WTC11 (cell line): ENCODE results near the gene PITX1. TPM values are rescaled to one million over a fixed set of nuclear protein-coding genes. Genes with fewer than 3 reads are reported as not detected.
A peak's percentile ranks its signal among the peaks of the same experiment; 100 is the strongest.

ENCODE experiments used
- ATAC-seq: fragments of 200-7000 bp; cut with Tn5 transposase; 2 replicates; pipeline ENCODE4 v1.10.0; 2021; ENCODE audit warnings: mild to moderate bottlenecking, moderate library complexity
- CTCF ChIA-PET: fragments of 300-600 bp; sonication (Branson Sonifier 250); formaldehyde crosslinking; loops from one replicate; lab custom pipeline; 2021; ENCODE audit warnings: antibody characterized with exemption; lab: Charles Lee
- POLR2A ChIA-PET: fragments of 350-600 bp; sonication (Branson Sonifier 250); formaldehyde crosslinking; loops from one replicate; lab custom pipeline; 2021; ENCODE audit warnings: antibody characterized with exemption; lab: Charles Lee
- DNase-seq: peaks from one replicate; pipeline ENCODE4 v3.0.0; 2021; ENCODE audit warnings: low spot score
- H3K27ac Mint-ChIP-seq: 2 replicates; pipeline ENCODE4 v1.8.0; 2021; ENCODE audit warnings: mixed read lengths
- H3K27me3 Mint-ChIP-seq: 2 replicates; pipeline ENCODE4 v1.8.0; 2021; ENCODE audit warnings: low read depth, mild to moderate bottlenecking, moderate library complexity, mixed read lengths
- H3K36me3 Mint-ChIP-seq: 2 replicates; pipeline ENCODE4 v1.8.0; 2021; ENCODE audit warnings: mixed read lengths
- H3K4me1 Mint-ChIP-seq: 2 replicates; pipeline ENCODE4 v1.8.0; 2022; ENCODE audit warnings: mixed read lengths
- H3K4me3 Mint-ChIP-seq: 2 replicates; pipeline ENCODE4 v1.8.0; 2021; ENCODE audit warnings: mild to moderate bottlenecking, moderate library complexity, mixed read lengths
- H3K9me3 Mint-ChIP-seq: 2 replicates; pipeline ENCODE4 v1.8.0; 2021; ENCODE audit warnings: mixed read lengths
- AFF4 ChIP-seq: sonication (generic); formaldehyde crosslinking; IDR thresholded peaks from 2 replicates; pipeline ENCODE4 v1.8.1; 2023; ENCODE audit warnings: mild to moderate bottlenecking, missing genetic modification reagents, borderline replicate concordance
- ATF3 ChIP-seq: sonication (generic); formaldehyde crosslinking; conservative IDR thresholded peaks from 2 replicates; pipeline ENCODE4 v1.8.1; 2022; ENCODE audit warnings: mild to moderate bottlenecking, missing genetic modification reagents
- CDX4 ChIP-seq: fragments of 250-450 bp; sonication (Bioruptor Pico); IDR thresholded peaks from 2 replicates; pipeline ENCODE4 v1.9.0; 2021; ENCODE audit warnings: moderate library complexity, mild to moderate bottlenecking, inconsistent platforms, borderline replicate concordance
- ESRRA ChIP-seq: sonication (generic); formaldehyde crosslinking; IDR thresholded peaks from 2 replicates; pipeline ENCODE4 v1.8.1; 2022; ENCODE audit warnings: mild to moderate bottlenecking, missing genetic modification reagents, borderline replicate concordance
- FOXP4 ChIP-seq: sonication (generic); formaldehyde crosslinking; IDR thresholded peaks from 2 replicates; pipeline ENCODE4 v1.8.0; 2022; ENCODE audit warnings: mild to moderate bottlenecking, missing genetic modification reagents
- GABPB1 ChIP-seq: sonication (generic); formaldehyde crosslinking; IDR thresholded peaks from 2 replicates; pipeline ENCODE4 v1.8.1; 2023; ENCODE audit warnings: mild to moderate bottlenecking, missing genetic modification reagents
- GRHL2 ChIP-seq: fragments of 250-450 bp; sonication (Bioruptor Pico); IDR thresholded peaks from 2 replicates; pipeline ENCODE4 v1.8.0; 2022; ENCODE audit warnings: mild to moderate bottlenecking, moderate library complexity; ENCODE audit not compliant: insufficient replicate concordance, severe bottlenecking
- JAZF1 ChIP-seq: fragments of 250-450 bp; sonication (Bioruptor Pico); IDR thresholded peaks from 2 replicates; pipeline ENCODE4 v1.9.0; 2021; ENCODE audit warnings: moderate library complexity, mild to moderate bottlenecking, inconsistent platforms
- KAT7 ChIP-seq: sonication (generic); formaldehyde crosslinking; IDR thresholded peaks from 2 replicates; pipeline ENCODE4 v1.8.1; 2023; ENCODE audit warnings: missing genetic modification reagents, mild to moderate bottlenecking, borderline replicate concordance
- MXD4 ChIP-seq: fragments of 250-450 bp; sonication (Bioruptor Pico); IDR thresholded peaks from 2 replicates; pipeline ENCODE4 v1.8.0; 2021; ENCODE audit warnings: mild to moderate bottlenecking, moderate library complexity, borderline replicate concordance
- NFYB ChIP-seq: sonication (generic); formaldehyde crosslinking; conservative IDR thresholded peaks from 2 replicates; pipeline ENCODE4 v1.8.0; 2022; ENCODE audit warnings: low read depth, missing genetic modification reagents
- NR1H2 ChIP-seq: sonication (generic); formaldehyde crosslinking; IDR thresholded peaks from 2 replicates; pipeline ENCODE4 v1.9.0; 2021; ENCODE audit warnings: mild to moderate bottlenecking, moderate library complexity, missing genetic modification reagents
- OVOL2 ChIP-seq: fragments of 250-450 bp; sonication (Bioruptor Pico); IDR thresholded peaks from 2 replicates; pipeline ENCODE4 v1.9.0; 2021; ENCODE audit warnings: mild to moderate bottlenecking, borderline replicate concordance
- PRDM15 ChIP-seq: sonication (generic); formaldehyde crosslinking; IDR thresholded peaks from 2 replicates; pipeline ENCODE4 v1.8.0; 2022; ENCODE audit warnings: missing genetic modification reagents
- PRRX2 ChIP-seq: fragments of 250-450 bp; sonication (Bioruptor Pico); IDR thresholded peaks from 2 replicates; pipeline ENCODE4 v1.8.0; 2021; ENCODE audit warnings: mild to moderate bottlenecking
- TCF7 ChIP-seq: sonication (generic); formaldehyde crosslinking; IDR thresholded peaks from 2 replicates; pipeline ENCODE4 v1.8.0; 2022; ENCODE audit warnings: mild to moderate bottlenecking, low read depth, missing genetic modification reagents, moderate library complexity
- USF2 ChIP-seq: sonication (generic); formaldehyde crosslinking; IDR thresholded peaks from 2 replicates; pipeline ENCODE4 v1.8.1; 2023; ENCODE audit warnings: mild to moderate bottlenecking, missing genetic modification reagents, moderate library complexity
- ZBTB21 ChIP-seq: sonication (generic); formaldehyde crosslinking; IDR thresholded peaks from 2 replicates; pipeline ENCODE4 v1.8.1; 2023; ENCODE audit warnings: mild to moderate bottlenecking, missing genetic modification reagents, borderline replicate concordance
- ZMAT4 ChIP-seq: fragments of 250-450 bp; sonication (Bioruptor Pico); IDR thresholded peaks from 2 replicates; pipeline ENCODE4 v1.9.0; 2021; ENCODE audit warnings: mild to moderate bottlenecking
- ZNF512 ChIP-seq: sonication (generic); formaldehyde crosslinking; IDR thresholded peaks from 2 replicates; pipeline ENCODE4 v1.8.1; 2022; ENCODE audit warnings: missing genetic modification reagents, borderline replicate concordance
- ZNF671 ChIP-seq: fragments of 250-450 bp; sonication (Bioruptor Pico); IDR thresholded peaks from 2 replicates; pipeline ENCODE4 v1.8.0; 2021; ENCODE audit warnings: mild to moderate bottlenecking
- total RNA-seq: library from RNA; stranded (reverse); gene quantifications from 3 replicates; pipeline ENCODE4 v1.2.3, GENCODE V29; 2021

Gene PITX1
- total RNA-seq, 1 experiment from 2014 or later: 0.13 TPM

GRCh38 chr5:135032999-135033861, 798 bp downstream of the PITX1 start (continued):
- TF ChIP-seq ZNF512 (CRISPR knock-in tag): no peak
- no peak for TF ChIP-seq TCF7 (CRISPR knock-in tag)
- no peak for TF ChIP-seq ATF3 (CRISPR knock-in tag)
- TF ChIP-seq JAZF1 (CRISPR knock-in tag): no peak
- no peak for TF ChIP-seq FOXP4 (CRISPR knock-in tag)
- no peak for TF ChIP-seq ZNF671 (CRISPR knock-in tag)
- TF ChIP-seq ZMAT4 (CRISPR knock-in tag): no peak
- TF ChIP-seq GABPB1 (CRISPR knock-in tag): no peak
- TF ChIP-seq ZBTB21 (CRISPR knock-in tag): no peak
- TF ChIP-seq GRHL2 (CRISPR knock-in tag): no peak
- TF ChIP-seq KAT7: no peak
- TF ChIP-seq NR1H2 (CRISPR knock-in tag): no peak
- TF ChIP-seq USF2: no peak

GRCh38 chr5:135032695-135032998, 1.4 kb downstream of the PITX1 start:
- DNase-seq (no peak), ATAC-seq (no peak)
- Mint-ChIP-seq H3K36me3 (no peaks in the 10 kb centered on the region), H3K4me1 (peaks cover 43% of the 10 kb centered on the region), H3K9me3 (no peaks in the 10 kb centered on the region), H3K4me3 (peak overlapping the region; percentile 51), H3K27me3 (peaks cover 94% of the 10 kb centered on the region), H3K27ac (no peak overlapping the region)
- ChIA-PET POLR2A (no interaction called here), CTCF (interaction anchor here (1.7 kb wide), 1 partner anchor 10 kb away, joined by 3 read pairs; no protein-coding TSS in a partner anchor)
- TF ChIP-seq ZBTB21 (CRISPR knock-in tag) (no peak), CDX4 (CRISPR knock-in tag) (no peak), ESRRA (CRISPR knock-in tag) (no peak), MXD4 (CRISPR knock-in tag) (no peak), NFYB (no peak), PRDM15 (CRISPR knock-in tag) (no peak), AFF4 (no peak), PRRX2 (CRISPR knock-in tag) (no peak), OVOL2 (CRISPR knock-in tag) (no peak)
